Thymus (tissue), 11 donors: ENCODE data around the gene OSBPL10. TPM values are rescaled to one million over a fixed set of nuclear protein-coding genes. Genes with fewer than 3 reads are reported as not detected.

Experiments used
- DNase-seq, 9 donors: peaks; one replicate each; pipeline ENCODE4 v3.0.0-alpha.2; 2013; ENCODE audit warnings: low spot score in 9 of 9, low read depth in 6 of 9, missing footprints in 1 of 9
- H3K27ac ChIP-seq, 2 donors: one replicate each; pipeline ENCODE4 v1.5.1; 2013; ENCODE audit warnings: control low read depth in 1 of 2, low read depth in 1 of 2, low read length in 1 of 2, mild to moderate bottlenecking in 1 of 2, moderate library complexity in 1 of 2
- H3K27me3 ChIP-seq, 2 donors: one replicate each; pipeline ENCODE4 v1.5.1; 2013; ENCODE audit warnings: low read length in 1 of 2; ENCODE audit not compliant: control insufficient read depth in 2 of 2, insufficient read depth in 1 of 2
- H3K36me3 ChIP-seq, 2 donors: one replicate each; pipeline ENCODE4 v1.5.1; 2013; ENCODE audit warnings: low read length in 1 of 2, mild to moderate bottlenecking in 1 of 2, moderate library complexity in 1 of 2; ENCODE audit not compliant: control insufficient read depth in 2 of 2, insufficient read depth in 2 of 2
- H3K4me1 ChIP-seq, 2 donors: one replicate each; pipeline ENCODE4 v1.5.1; 2013; ENCODE audit warnings: low read length in 2 of 2; ENCODE audit not compliant: control insufficient read depth in 2 of 2, insufficient read depth in 2 of 2
- H3K4me3 ChIP-seq, 2 donors: one replicate each; pipeline ENCODE4 v1.5.1; 2013; ENCODE audit warnings: low read length in 2 of 2, control low read depth in 1 of 2, mild to moderate bottlenecking in 1 of 2
- H3K9me3 ChIP-seq, 2 donors: one replicate each; pipeline ENCODE4 v1.5.1; 2013; ENCODE audit warnings: low read length in 1 of 2, mild to moderate bottlenecking in 1 of 2; ENCODE audit not compliant: control insufficient read depth in 2 of 2, insufficient read depth in 1 of 2
- WGBS: extraction: QIAGEN DNeasy Blood & Tissue Kit; methylation state at CpG from one replicate; pipeline ENCODE4 v1.1.7; 2013; 5-methylcytosine and 5-hydroxymethylcytosine counted together
- polyA plus RNA-seq: library from polyadenylated mRNA; stranded (reverse); fragments of 200-250 nt; gene quantifications from one replicate; pipeline ENCODE4 v1.2.3, GENCODE V29; 2013
- total RNA-seq: library from RNA; stranded (reverse); fragments of 120-200 nt; gene quantifications from one replicate; pipeline ENCODE4 v1.2.4, GENCODE V29; 2013
- donor health status: healthy.

Gene OSBPL10
- total and polyA plus RNA-seq, 2 donors, result 1.4 to 2.1 TPM

- H3K27ac ChIP-seq, result no peak overlapping the region
- H3K4me3 ChIP-seq, result no peak overlapping the region
- peaks cover 25 to 62% of the 10 kb centered on the region in 2 donors for H3K27me3 ChIP-seq
- no peaks in the 10 kb centered on the region for H3K36me3 ChIP-seq
- peaks cover 4 to 17% of the 10 kb centered on the region in 2 donors for H3K4me1 ChIP-seq
- 60% methylated on average over 5 of the region's 5 CpGs for WGBS
- no peak for DNase-seq
- H3K9me3 ChIP-seq, result no peaks in the 10 kb centered on the region
Observed at GRCh38 chr3:31979001-31979697, 1.9 kb downstream of the OSBPL10 start.

- H3K27ac ChIP-seq, result no peak overlapping the region
- H3K4me1 ChIP-seq, result peaks cover 4 to 17% of the 10 kb centered on the region in 2 donors
- no peaks in the 10 kb centered on the region for H3K36me3 ChIP-seq
- WGBS, result 96% methylated on average over 4 of the region's 4 CpGs
- H3K27me3 ChIP-seq, result peaks cover 25 to 62% of the 10 kb centered on the region in 2 donors
- H3K4me3 ChIP-seq, result no peak overlapping the region
- DNase-seq, result no peak
- H3K9me3 ChIP-seq, result no peaks in the 10 kb centered on the region
Observed at GRCh38 chr3:31978553-31978952, 2.5 kb downstream of the OSBPL10 start.

GRCh38 chr3:31977736-31978135, 3.3 kb downstream of the OSBPL10 start:
- H3K27ac ChIP-seq, result no peak overlapping the region
- DNase-seq, result no peak

GRCh38 chr3:31976302-31976701, 4.8 kb downstream of the OSBPL10 start:
- no peak overlapping the region for H3K27ac ChIP-seq
- H3K9me3 ChIP-seq, result no peaks in the 10 kb centered on the region
- no peaks in the 10 kb centered on the region for H3K36me3 ChIP-seq
- peaks cover 4 to 12% of the 10 kb centered on the region in 2 donors for H3K4me1 ChIP-seq
- peaks cover 15 to 40% of the 10 kb centered on the region in 2 donors for H3K27me3 ChIP-seq
- no peak for DNase-seq
- H3K4me3 ChIP-seq, result no peak overlapping the region
- WGBS, result 97% methylated on average over 2 of the region's 2 CpGs

More at GRCh38 chr3:31977736-31978135, 3.3 kb downstream of the OSBPL10 start:
- no peaks in the 10 kb centered on the region for H3K36me3 ChIP-seq
- peaks cover 4 to 17% of the 10 kb centered on the region in 2 donors for H3K4me1 ChIP-seq
- WGBS, result 95% methylated on average over 2 of the region's 2 CpGs
- peaks cover 23 to 54% of the 10 kb centered on the region in 2 donors for H3K27me3 ChIP-seq
- no peak overlapping the region for H3K4me3 ChIP-seq
- no peaks in the 10 kb centered on the region for H3K9me3 ChIP-seq

- peaks cover 4 to 26% of the 10 kb centered on the region in 2 donors for H3K27me3 ChIP-seq
- H3K4me3 ChIP-seq, result no peak overlapping the region
- peaks cover 0 to 2% of the 10 kb centered on the region in 2 donors for H3K4me1 ChIP-seq
- WGBS, result 84% methylated on average over 5 of the region's 5 CpGs
- H3K27ac ChIP-seq, result no peak overlapping the region
- no peaks in the 10 kb centered on the region for H3K36me3 ChIP-seq
- H3K9me3 ChIP-seq, result no peaks in the 10 kb centered on the region
- no peak for DNase-seq
Observed at GRCh38 chr3:31974964-31975363, 6.1 kb downstream of the OSBPL10 start.

GRCh38 chr3:31974471-31974870, 6.6 kb downstream of the OSBPL10 start:
- WGBS, result 88% methylated on average over 5 of the region's 5 CpGs

GRCh38 chr3:31973837-31974236, 7.2 kb downstream of the OSBPL10 start:
- WGBS, result 98% methylated on average over 5 of the region's 5 CpGs
- DNase-seq, result no peak
- Histone ChIP-seq H3K36me3 (no peaks in the 10 kb centered on the region), H3K27me3 (peaks cover 0 to 16% of the 10 kb centered on the region in 2 donors), H3K4me1 (no peaks in the 10 kb centered on the region), H3K9me3 (no peaks in the 10 kb centered on the region), H3K27ac (no peak overlapping the region), H3K4me3 (no peak overlapping the region)

More at GRCh38 chr3:31974471-31974870, 6.6 kb downstream of the OSBPL10 start:
- no peak overlapping the region for H3K27ac ChIP-seq
- DNase-seq, result no peak
- peaks cover 2 to 22% of the 10 kb centered on the region in 2 donors for H3K27me3 ChIP-seq
- no peaks in the 10 kb centered on the region for H3K9me3 ChIP-seq
- H3K36me3 ChIP-seq, result no peaks in the 10 kb centered on the region
- no peak overlapping the region for H3K4me3 ChIP-seq
- no peaks in the 10 kb centered on the region for H3K4me1 ChIP-seq

- H3K4me3 ChIP-seq, result no peak overlapping the region
- H3K36me3 ChIP-seq, result no peaks in the 10 kb centered on the region
- no peak for DNase-seq
- no peaks in the 10 kb centered on the region for H3K9me3 ChIP-seq
- H3K4me1 ChIP-seq, result no peaks in the 10 kb centered on the region
- H3K27ac ChIP-seq, result no peak overlapping the region
- 95% methylated on average over 4 of the region's 4 CpGs for WGBS
- peaks cover 0 to 10% of the 10 kb centered on the region in 2 donors for H3K27me3 ChIP-seq
Observed at GRCh38 chr3:31973081-31973480, 8.0 kb downstream of the OSBPL10 start.

- Histone ChIP-seq H3K4me3 (no peak overlapping the region), H3K27me3 (peaks cover 0 to 3% of the 10 kb centered on the region in 2 donors), H3K27ac (no peak overlapping the region), H3K4me1 (no peaks in the 10 kb centered on the region), H3K36me3 (no peaks in the 10 kb centered on the region), H3K9me3 (peaks cover 0 to 3% of the 10 kb centered on the region in 2 donors)
- DNase-seq, result no peak
- 98% methylated on average over 3 of the region's 3 CpGs for WGBS
Observed at GRCh38 chr3:31971607-31972006, 9.5 kb downstream of the OSBPL10 start.
